Stimulated activated CD8-positive, alpha-beta memory T cell treated with anti-CD3 and anti-CD28 coated beads, Interleukin-4, amount 100 ng/mL, for 24 hours (primary cell): ENCODE measurements around the gene SOWAHC.

Experiments
- DNase-seq: peaks from one replicate; pipeline ENCODE4 v3.0.0-alpha.2; 2020; ENCODE audit warnings: low read depth

Gene SOWAHC

DNA sequence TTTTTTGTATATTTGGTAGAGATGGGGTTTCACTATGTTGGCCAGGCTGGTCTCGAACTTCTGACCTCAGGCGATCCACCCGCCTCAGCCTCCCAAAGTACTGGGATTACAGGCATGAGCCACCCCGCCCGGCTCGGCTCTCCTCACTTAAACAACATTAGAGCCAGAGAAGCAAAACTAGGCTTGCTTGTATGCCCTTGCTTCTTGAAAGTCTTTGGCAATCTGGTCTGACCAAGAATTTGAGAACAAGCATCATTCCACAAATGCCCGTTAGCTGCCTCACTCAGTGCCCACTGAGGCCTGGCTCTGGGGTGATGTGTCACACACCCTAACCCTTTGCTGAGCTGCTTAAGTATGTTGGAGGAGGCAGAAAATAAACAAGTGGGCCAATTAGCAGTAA lies 33.5 kb downstream of the SOWAHC start:
- DNase-seq, result no peak

DNA sequence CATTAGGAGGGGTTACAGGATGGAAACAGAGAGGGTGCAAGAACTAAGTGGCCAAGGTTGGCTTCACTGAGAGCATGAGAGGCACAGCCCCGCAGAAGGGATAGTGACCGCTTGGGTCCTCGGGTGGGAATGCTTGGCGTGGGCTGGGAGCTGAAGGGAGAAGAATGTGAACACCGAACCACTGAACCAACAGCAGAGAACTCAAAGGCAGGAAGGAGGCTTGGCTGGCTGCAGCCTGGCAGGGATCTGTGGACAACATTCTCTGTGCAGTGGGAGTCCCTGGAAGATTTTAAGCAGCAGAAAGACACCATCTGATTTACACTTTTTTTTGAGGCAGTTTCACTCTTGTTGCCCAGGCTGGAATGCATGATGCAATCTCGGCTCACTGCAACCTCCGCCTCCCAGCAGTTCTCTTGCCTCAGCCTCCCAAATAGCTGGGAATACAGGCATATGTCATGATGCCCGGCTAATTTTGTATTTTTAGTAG lies 33.9 kb downstream of the SOWAHC start:
- no peak for DNase-seq

- no peak for DNase-seq
These were observed 35.9 kb downstream of the SOWAHC start for GRCh38 chr2:109649736-109650695.

GRCh38 chr2:109654326-109655050 lies 40.3 kb downstream of the SOWAHC start:
- DNase-seq, result no peak

- DNase-seq, result no peak
These were observed 41.1 kb downstream of the SOWAHC start for GRCh38 chr2:109655287-109655686.

- no peak for DNase-seq
These were observed 45.4 kb downstream of the SOWAHC start for GRCh38 chr2:109659396-109660045.

GRCh38 chr2:109660046-109660860 lies 46.1 kb downstream of the SOWAHC start:
- DNase-seq, result no peak

GRCh38 chr2:109662889-109663288 lies 48.7 kb downstream of the SOWAHC start:
- DNase-seq, result no peak

GRCh38 chr2:109663721-109664120 lies 49.6 kb downstream of the SOWAHC start:
- DNase-seq, result no peak

- no peak for DNase-seq
These were observed 52.3 kb downstream of the SOWAHC start for GRCh38 chr2:109666466-109666865.
